MCF 10A (cell line): Measurements from ENCODE around the gene PTGDR. TPM values are rescaled to one million over a fixed set of nuclear protein-coding genes. Genes with fewer than 3 reads are reported as not detected.
A peak's percentile ranks its signal among the peaks of the same experiment; 100 is the strongest.

ENCODE experiments used
- BruUV-seq: library from RNA; stranded (reverse); fragments of 400-500 nt; replicated peaks from 2 replicates; lab custom pipeline; 2021; lab: Mats Ljungman, UMichigan
- CTCF ChIA-PET: fragments of 300-600 bp; sonication (Branson Sonifier 250); formaldehyde crosslinking; extraction: SDS; loops from one replicate; lab custom pipeline; 2021; ENCODE audit warnings: antibody characterized with exemption, inconsistent platforms; lab: Yijun Ruan, JAX
- POLR2A ChIA-PET: fragments of 300-600, 350-650 bp; sonication (Branson Sonifier 250); formaldehyde crosslinking; extraction: SDS; loops from one replicate; lab custom pipeline; 2020; ENCODE audit warnings: antibody characterized with exemption, inconsistent platforms; lab: Yijun Ruan, JAX
- DNase-seq: peaks from one replicate; pipeline ENCODE4 v3.0.0-alpha.2; 2018; ENCODE audit not compliant: unreplicated experiment
- H3K27ac Mint-ChIP-seq: one replicate; pipeline ENCODE4 v1.8.0; 2022; ENCODE audit warnings: mild to moderate bottlenecking, low read depth, mixed read lengths; ENCODE audit not compliant: unreplicated experiment
- H3K27me3 Mint-ChIP-seq: one replicate; pipeline ENCODE4 v1.8.0; 2022; ENCODE audit warnings: mixed read lengths; ENCODE audit not compliant: insufficient read depth, unreplicated experiment
- H3K36me3 Mint-ChIP-seq: one replicate; pipeline ENCODE4 v1.8.0; 2022; ENCODE audit warnings: mild to moderate bottlenecking, moderate library complexity, mixed read lengths; ENCODE audit not compliant: insufficient read depth, unreplicated experiment
- H3K4me1 Mint-ChIP-seq: one replicate; pipeline ENCODE4 v1.8.0; 2022; ENCODE audit warnings: mixed read lengths; ENCODE audit not compliant: insufficient read depth, unreplicated experiment
- H3K4me3 Mint-ChIP-seq: one replicate; pipeline ENCODE4 v1.8.0; 2022; ENCODE audit warnings: mild to moderate bottlenecking, moderate library complexity, mixed read lengths; ENCODE audit not compliant: unreplicated experiment
- H3K9me3 Mint-ChIP-seq: one replicate; pipeline ENCODE4 v1.8.0; 2022; ENCODE audit warnings: mixed read lengths; ENCODE audit not compliant: unreplicated experiment
- CTCF ChIP-seq: fragments of 200-600 bp; IDR thresholded peaks from one replicate; pipeline ENCODE4 v1.8.0; 2022; ENCODE audit warnings: antibody characterized with exemption, mild to moderate bottlenecking; ENCODE audit not compliant: unreplicated experiment
- intact Hi-C: fragments of 100-400 bp; cut with micrococcal nuclease; formaldehyde crosslinking; loops from 2 replicates; pipeline ENCODE4 v1.14.1; 2022
- total RNA-seq: library from RNA; stranded (reverse); gene quantifications from 2 replicates; pipeline ENCODE4 v1.2.3, GENCODE V29; 2022

Gene PTGDR
- total RNA-seq, 1 experiment from 2014 or later: not detected

DNA sequence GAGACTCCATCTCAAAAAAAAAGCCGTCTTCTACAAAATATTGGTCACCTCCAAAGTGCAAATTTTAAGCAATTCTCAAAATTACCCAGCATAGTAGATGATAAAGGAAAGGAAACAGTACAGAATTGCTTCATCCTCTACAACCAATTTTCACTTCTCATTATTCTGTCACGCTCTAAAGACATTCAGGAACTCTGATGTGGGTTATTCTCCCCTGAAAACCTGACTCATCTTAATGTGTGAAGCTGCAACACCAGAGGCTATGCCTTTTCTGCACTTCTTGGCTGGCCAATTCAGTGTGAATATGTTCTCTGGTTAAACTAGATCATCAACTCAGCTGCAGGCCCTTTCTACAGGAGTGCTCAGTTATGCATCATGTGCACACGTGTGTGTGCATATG lies 57.6 kb downstream of the PTGDR start:
- ChIA-PET POLR2A (interaction anchor here (0.6 to 1.9 kb wide), 5 partner anchors 18 to 245 kb away, joined by 3 to 7 read pairs (median 5); no protein-coding TSS in a partner anchor), CTCF (no interaction called here)
- intact Hi-C loops: no loop called here
- Mint-ChIP-seq H3K4me3 (no peak overlapping the region), H3K4me1 (peaks cover 19% of the 10 kb centered on the region), H3K27ac (no peak overlapping the region), H3K27me3 (no peaks in the 10 kb centered on the region), H3K36me3 (no peaks in the 10 kb centered on the region), H3K9me3 (peaks cover 9% of the 10 kb centered on the region)
- BruUV-seq: no TSS peak
- DNase-seq: peak; percentile 83
- TF ChIP-seq CTCF: no peak

DNA sequence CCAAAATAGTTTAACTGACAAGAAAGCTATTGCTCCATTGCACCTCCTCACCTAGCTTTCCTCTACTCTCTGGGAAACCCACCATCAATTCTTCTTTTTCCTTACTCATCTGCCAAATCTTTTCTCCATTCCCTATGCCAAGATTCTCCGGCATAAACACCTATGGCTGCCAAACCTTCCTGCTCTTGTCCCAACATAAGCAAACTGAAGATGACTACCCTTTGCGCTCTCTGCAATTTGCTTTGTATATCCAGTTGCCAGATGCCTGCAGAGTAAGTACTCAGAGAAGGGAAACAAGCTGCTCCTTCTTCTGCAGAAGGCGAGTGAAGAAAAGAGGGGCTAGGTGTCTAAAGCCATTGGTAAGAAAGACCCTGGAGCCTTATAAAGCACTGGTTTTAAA lies 58.1 kb downstream of the PTGDR start:
- intact Hi-C loops: no loop called here
- Mint-ChIP-seq H3K36me3 (no peaks in the 10 kb centered on the region), H3K27ac (no peak overlapping the region), H3K27me3 (no peaks in the 10 kb centered on the region), H3K4me1 (peaks cover 19% of the 10 kb centered on the region), H3K4me3 (no peak overlapping the region), H3K9me3 (peaks cover 9% of the 10 kb centered on the region)
- DNase-seq: peak; percentile 61
- no TSS peak for BruUV-seq
- no peak for TF ChIP-seq CTCF
- ChIA-PET CTCF (interaction anchor here (0.6 to 0.8 kb wide), 2 partner anchors 321 to 1368 kb away, joined by 3 to 5 read pairs; no protein-coding TSS in a partner anchor), POLR2A (interaction anchor here (0.6 to 1.9 kb wide), 5 partner anchors 18 to 245 kb away, joined by 3 to 7 read pairs (median 5); no protein-coding TSS in a partner anchor)

Other genes starting within 250 kb of the PTGDR start
- gene NID2, start 198.6 kb upstream of the PTGDR start, total RNA-seq: not detected in 2 replicates
- gene PTGER2, start 46.6 kb downstream of the PTGDR start, total RNA-seq: 0.12 TPM in 2 replicates